ENCODE data around the gene LIMS1. TPM values are rescaled to one million over a fixed set of nuclear protein-coding genes. Genes with fewer than 3 reads are reported as not detected.
"Not testable (repeated sequence)": the region's sequence is repeated elsewhere in the genome, so short reads cannot be mapped to it uniquely, and the experiment has no call there.

LIMS1 gene
- polyA plus RNA-seq, 1 donor (not counting 4 experiments of a cell fraction or from before 2014, with no cell fraction given), result 62.5 TPM

GRCh38 chr2:108648796-108649195 lies 114.5 kb downstream of the LIMS1 start:
- H3K79me2 ChIP-seq (ENCODE audit: control insufficient read depth, insufficient read depth, low read length); FAIRE-seq; H3K9me1 ChIP-seq (ENCODE audit: control insufficient read depth, extremely low read depth, insufficient read depth, low read length); dilution Hi-C loops (cut with MboI; ENCODE audit: extremely low pct_ligation_motif_present, low sequenced_read_pairs); H3K4me2 ChIP-seq (ENCODE audit: control insufficient read depth, extremely low read depth, insufficient read depth, low read depth, low read length); DNase-seq (ENCODE audit: low read depth, low spot score); H3K4me1 ChIP-seq (ENCODE audit: control insufficient read depth, extremely low read depth, insufficient read depth, low read length); H3K9me3 ChIP-seq (ENCODE audit: control insufficient read depth, low read depth, low read length); H2AFZ ChIP-seq (ENCODE audit: control insufficient read depth, low read length); H4K20me1 ChIP-seq (ENCODE audit: control insufficient read depth, extremely low read depth, insufficient read depth, low read length); H3K27ac ChIP-seq (ENCODE audit: control insufficient read depth, insufficient read depth, low read length); H3K4me3 ChIP-seq (ENCODE audit: control insufficient read depth in 2 of 3, extremely low read depth in 1 of 3, insufficient read depth in 2 of 3, low read depth in 1 of 3, low read length in 3 of 3); H3K27me3 ChIP-seq (ENCODE audit: control insufficient read depth, extremely low read depth, insufficient read depth, low read length); H3K36me3 ChIP-seq (ENCODE audit: control insufficient read depth in 2 of 2, extremely low read depth in 1 of 2, insufficient read depth in 2 of 2, low read length in 2 of 2); H3K9ac ChIP-seq (ENCODE audit: control insufficient read depth, extremely low read depth, insufficient read depth, low read length): not testable (repeated sequence)

GRCh38 chr2:108650465-108650864 lies 116.2 kb downstream of the LIMS1 start:
- H2AFZ ChIP-seq (ENCODE audit: control insufficient read depth, low read length); H3K27ac ChIP-seq (ENCODE audit: control insufficient read depth, insufficient read depth, low read length); FAIRE-seq; H3K27me3 ChIP-seq (ENCODE audit: control insufficient read depth, extremely low read depth, insufficient read depth, low read length); H3K9ac ChIP-seq (ENCODE audit: control insufficient read depth, extremely low read depth, insufficient read depth, low read length); H3K4me1 ChIP-seq (ENCODE audit: control insufficient read depth, extremely low read depth, insufficient read depth, low read length); H3K4me3 ChIP-seq (ENCODE audit: control insufficient read depth in 2 of 3, extremely low read depth in 1 of 3, insufficient read depth in 2 of 3, low read depth in 1 of 3, low read length in 3 of 3); H3K9me3 ChIP-seq (ENCODE audit: control insufficient read depth, low read depth, low read length); H4K20me1 ChIP-seq (ENCODE audit: control insufficient read depth, extremely low read depth, insufficient read depth, low read length); H3K36me3 ChIP-seq (ENCODE audit: control insufficient read depth in 2 of 2, extremely low read depth in 1 of 2, insufficient read depth in 2 of 2, low read length in 2 of 2); H3K9me1 ChIP-seq (ENCODE audit: control insufficient read depth, extremely low read depth, insufficient read depth, low read length); DNase-seq (ENCODE audit: low read depth, low spot score); H3K79me2 ChIP-seq (ENCODE audit: control insufficient read depth, insufficient read depth, low read length); dilution Hi-C loops (cut with MboI; ENCODE audit: extremely low pct_ligation_motif_present, low sequenced_read_pairs); H3K4me2 ChIP-seq (ENCODE audit: control insufficient read depth, extremely low read depth, insufficient read depth, low read depth, low read length): not testable (repeated sequence)

GRCh38 chr2:108651468-108651867 lies 117.2 kb downstream of the LIMS1 start:
- dilution Hi-C loops (cut with MboI; ENCODE audit: extremely low pct_ligation_motif_present, low sequenced_read_pairs); FAIRE-seq: not testable (repeated sequence)

GRCh38 chr2:108652187-108652931 lies 118.1 kb downstream of the LIMS1 start:
- H3K4me1 ChIP-seq (ENCODE audit: control insufficient read depth, extremely low read depth, insufficient read depth, low read length); H3K79me2 ChIP-seq (ENCODE audit: control insufficient read depth, insufficient read depth, low read length); H2AFZ ChIP-seq (ENCODE audit: control insufficient read depth, low read length); FAIRE-seq; H4K20me1 ChIP-seq (ENCODE audit: control insufficient read depth, extremely low read depth, insufficient read depth, low read length); H3K9me3 ChIP-seq (ENCODE audit: control insufficient read depth, low read depth, low read length); H3K4me2 ChIP-seq (ENCODE audit: control insufficient read depth, extremely low read depth, insufficient read depth, low read depth, low read length); H3K36me3 ChIP-seq (ENCODE audit: control insufficient read depth in 2 of 2, extremely low read depth in 1 of 2, insufficient read depth in 2 of 2, low read length in 2 of 2); dilution Hi-C loops (cut with MboI; ENCODE audit: extremely low pct_ligation_motif_present, low sequenced_read_pairs); H3K9ac ChIP-seq (ENCODE audit: control insufficient read depth, extremely low read depth, insufficient read depth, low read length); H3K9me1 ChIP-seq (ENCODE audit: control insufficient read depth, extremely low read depth, insufficient read depth, low read length); H3K27me3 ChIP-seq (ENCODE audit: control insufficient read depth, extremely low read depth, insufficient read depth, low read length); H3K4me3 ChIP-seq (ENCODE audit: control insufficient read depth in 2 of 3, extremely low read depth in 1 of 3, insufficient read depth in 2 of 3, low read depth in 1 of 3, low read length in 3 of 3): not testable (repeated sequence)
- peak overlapping the region; percentile 63 for H3K27ac ChIP-seq (ENCODE audit: control insufficient read depth, insufficient read depth, low read length)
- DNase-seq (ENCODE audit: low read depth, low spot score), result peak; percentile 19

More at GRCh38 chr2:108651468-108651867, 117.2 kb downstream of the LIMS1 start:
- H3K9me1 ChIP-seq (ENCODE audit: control insufficient read depth, extremely low read depth, insufficient read depth, low read length); H3K4me1 ChIP-seq (ENCODE audit: control insufficient read depth, extremely low read depth, insufficient read depth, low read length); H2AFZ ChIP-seq (ENCODE audit: control insufficient read depth, low read length); H3K4me3 ChIP-seq (ENCODE audit: control insufficient read depth in 2 of 3, extremely low read depth in 1 of 3, insufficient read depth in 2 of 3, low read depth in 1 of 3, low read length in 3 of 3); H4K20me1 ChIP-seq (ENCODE audit: control insufficient read depth, extremely low read depth, insufficient read depth, low read length); H3K36me3 ChIP-seq (ENCODE audit: control insufficient read depth in 2 of 2, extremely low read depth in 1 of 2, insufficient read depth in 2 of 2, low read length in 2 of 2); DNase-seq (ENCODE audit: low read depth, low spot score); H3K79me2 ChIP-seq (ENCODE audit: control insufficient read depth, insufficient read depth, low read length); H3K4me2 ChIP-seq (ENCODE audit: control insufficient read depth, extremely low read depth, insufficient read depth, low read depth, low read length); H3K27ac ChIP-seq (ENCODE audit: control insufficient read depth, insufficient read depth, low read length); H3K9ac ChIP-seq (ENCODE audit: control insufficient read depth, extremely low read depth, insufficient read depth, low read length); H3K27me3 ChIP-seq (ENCODE audit: control insufficient read depth, extremely low read depth, insufficient read depth, low read length); H3K9me3 ChIP-seq (ENCODE audit: control insufficient read depth, low read depth, low read length): not testable (repeated sequence)

- H3K4me2 ChIP-seq (ENCODE audit: control insufficient read depth, extremely low read depth, insufficient read depth, low read depth, low read length); H2AFZ ChIP-seq (ENCODE audit: control insufficient read depth, low read length); H3K9me3 ChIP-seq (ENCODE audit: control insufficient read depth, low read depth, low read length); H3K4me1 ChIP-seq (ENCODE audit: control insufficient read depth, extremely low read depth, insufficient read depth, low read length); H4K20me1 ChIP-seq (ENCODE audit: control insufficient read depth, extremely low read depth, insufficient read depth, low read length); FAIRE-seq; H3K9me1 ChIP-seq (ENCODE audit: control insufficient read depth, extremely low read depth, insufficient read depth, low read length); dilution Hi-C loops (cut with MboI; ENCODE audit: extremely low pct_ligation_motif_present, low sequenced_read_pairs); H3K79me2 ChIP-seq (ENCODE audit: control insufficient read depth, insufficient read depth, low read length); H3K36me3 ChIP-seq (ENCODE audit: control insufficient read depth in 2 of 2, extremely low read depth in 1 of 2, insufficient read depth in 2 of 2, low read length in 2 of 2); H3K9ac ChIP-seq (ENCODE audit: control insufficient read depth, extremely low read depth, insufficient read depth, low read length); H3K4me3 ChIP-seq (ENCODE audit: control insufficient read depth in 2 of 3, extremely low read depth in 1 of 3, insufficient read depth in 2 of 3, low read depth in 1 of 3, low read length in 3 of 3); DNase-seq (ENCODE audit: low read depth, low spot score); H3K27ac ChIP-seq (ENCODE audit: control insufficient read depth, insufficient read depth, low read length); H3K27me3 ChIP-seq (ENCODE audit: control insufficient read depth, extremely low read depth, insufficient read depth, low read length): not testable (repeated sequence)
Observed at GRCh38 chr2:108653425-108653824, 119.2 kb downstream of the LIMS1 start.
